GM21423 (cell line): ENCODE measurements around the gene UBAP2L.
A peak's percentile ranks its signal among the peaks of the same experiment; 100 is the strongest.
"Not testable (repeated sequence)": the region's sequence is repeated elsewhere in the genome, so short reads cannot be mapped to it uniquely, and the experiment has no call there.

ENCODE experiments used
- ATAC-seq: cut with Tn5 transposase; IDR thresholded peaks from one replicate; pipeline ENCODE4 v1.9.1; 2021; ENCODE audit warnings: mild to moderate bottlenecking, moderate library complexity; ENCODE audit not compliant: unreplicated experiment

The UBAP2L gene

GRCh38 chr1:154237880-154238506, 17.2 kb downstream of the UBAP2L start:
- no peak for ATAC-seq

GRCh38 chr1:154239491-154239890, 18.7 kb downstream of the UBAP2L start:
- no peak for ATAC-seq

GRCh38 chr1:154240294-154240833, 19.6 kb downstream of the UBAP2L start:
- ATAC-seq, result no peak

- ATAC-seq, result no peak
Observed at GRCh38 chr1:154241703-154242351, 21.1 kb downstream of the UBAP2L start.

GRCh38 chr1:154253671-154254070, 32.9 kb downstream of the UBAP2L start:
- ATAC-seq, result no peak

GRCh38 chr1:154256686-154257085, 35.9 kb downstream of the UBAP2L start:
- ATAC-seq, result no peak

GRCh38 chr1:154258784-154259183, 38.0 kb downstream of the UBAP2L start:
- no peak for ATAC-seq

GRCh38 chr1:154260127-154260526, 39.4 kb downstream of the UBAP2L start:
- no peak for ATAC-seq

- ATAC-seq, result no peak
Observed at GRCh38 chr1:154263465-154264332, 42.9 kb downstream of the UBAP2L start.

- ATAC-seq, result no peak
Observed at GRCh38 chr1:154264454-154264853, 43.7 kb downstream of the UBAP2L start.

GRCh38 chr1:154265586-154265985, 44.8 kb downstream of the UBAP2L start:
- ATAC-seq, result no peak

GRCh38 chr1:154270833-154271232, 50.1 kb downstream of the UBAP2L start:
- no peak for ATAC-seq

- ATAC-seq, result peak; percentile 82
Observed at GRCh38 chr1:154272217-154272998, 51.7 kb downstream of the UBAP2L start, which contains the start of gene HAX1. TSS of gene HAX1 (plus strand) at chr1:154272629. CDS start at chr1:154272724, 95 bp downstream.

GRCh38 chr1:154272999-154273563, 52.3 kb downstream of the UBAP2L start:
- ATAC-seq, result no peak

GRCh38 chr1:154276797-154277196, 56.0 kb downstream of the UBAP2L start:
- no peak for ATAC-seq

- ATAC-seq, result not testable (repeated sequence)
Observed at GRCh38 chr1:154287591-154287990, 66.8 kb downstream of the UBAP2L start.

GRCh38 chr1:154288661-154289060, 67.9 kb downstream of the UBAP2L start:
- no peak for ATAC-seq

GRCh38 chr1:154290921-154291320, 70.2 kb downstream of the UBAP2L start:
- ATAC-seq, result no peak

- ATAC-seq, result no peak
Observed at GRCh38 chr1:154295408-154296235, 74.9 kb downstream of the UBAP2L start.
